Measurements from ENCODE around the gene NELL1.

NELL1 gene

DNA sequence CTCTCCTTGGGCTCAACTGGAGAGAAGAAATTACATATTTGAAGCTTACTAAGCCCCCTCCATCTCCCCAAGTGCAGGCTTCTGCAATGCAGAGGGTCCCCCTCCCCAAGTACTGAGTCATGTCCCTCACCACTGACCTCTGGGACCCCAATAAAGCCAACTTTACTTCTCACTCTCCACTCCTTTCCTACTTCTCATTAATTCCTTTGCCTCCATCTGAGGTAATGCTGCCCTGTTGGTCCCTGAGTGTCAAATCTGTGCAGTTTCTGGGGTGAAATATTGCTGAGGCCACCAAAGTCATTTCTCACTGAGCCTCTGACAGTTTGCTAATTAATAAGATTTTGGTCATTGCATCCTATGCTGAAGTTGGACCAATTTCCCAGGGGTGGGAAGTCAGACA, 101.6 kb downstream of the NELL1 start:
- DNase-seq (ENCODE audit: low read depth in 2 of 2), result no peak
- H3K4me3 ChIP-seq (replicated peaks in 1 of 2; ENCODE audit: low read depth in 2 of 2, low read length in 2 of 2), result no peak overlapping the region
- TF ChIP-seq, protein P1, sequence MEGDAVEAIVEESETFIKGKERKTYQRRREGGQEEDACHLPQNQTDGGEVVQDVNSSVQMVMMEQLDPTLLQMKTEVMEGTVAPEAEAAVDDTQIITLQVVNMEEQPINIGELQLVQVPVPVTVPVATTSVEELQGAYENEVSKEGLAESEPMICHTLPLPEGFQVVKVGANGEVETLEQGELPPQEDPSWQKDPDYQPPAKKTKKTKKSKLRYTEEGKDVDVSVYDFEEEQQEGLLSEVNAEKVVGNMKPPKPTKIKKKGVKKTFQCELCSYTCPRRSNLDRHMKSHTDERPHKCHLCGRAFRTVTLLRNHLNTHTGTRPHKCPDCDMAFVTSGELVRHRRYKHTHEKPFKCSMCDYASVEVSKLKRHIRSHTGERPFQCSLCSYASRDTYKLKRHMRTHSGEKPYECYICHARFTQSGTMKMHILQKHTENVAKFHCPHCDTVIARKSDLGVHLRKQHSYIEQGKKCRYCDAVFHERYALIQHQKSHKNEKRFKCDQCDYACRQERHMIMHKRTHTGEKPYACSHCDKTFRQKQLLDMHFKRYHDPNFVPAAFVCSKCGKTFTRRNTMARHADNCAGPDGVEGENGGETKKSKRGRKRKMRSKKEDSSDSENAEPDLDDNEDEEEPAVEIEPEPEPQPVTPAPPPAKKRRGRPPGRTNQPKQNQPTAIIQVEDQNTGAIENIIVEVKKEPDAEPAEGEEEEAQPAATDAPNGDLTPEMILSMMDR (IDR thresholded peaks at IDR 0.05; ENCODE audit: low read depth, low read length), result no peak

DNA sequence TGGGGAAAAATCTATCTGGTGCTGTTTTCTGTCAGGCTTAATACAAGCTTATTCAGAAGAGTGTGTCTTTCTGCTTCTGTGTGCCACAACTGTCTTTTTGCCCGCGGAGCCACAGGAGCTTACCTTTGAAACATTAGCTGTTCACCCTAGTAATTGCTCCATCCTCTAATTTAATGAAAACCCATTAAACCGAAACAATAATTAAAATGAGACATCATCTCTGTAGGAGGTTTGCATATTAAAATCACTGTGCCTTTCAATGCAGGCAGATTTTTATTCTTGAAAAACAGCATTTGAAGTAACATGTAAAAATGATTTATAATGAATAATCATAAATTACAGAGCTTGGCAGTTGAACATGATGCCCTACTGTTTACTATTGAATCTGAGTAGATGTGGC, 102.3 kb downstream of the NELL1 start:
- TF ChIP-seq, protein P1 (IDR thresholded peaks at IDR 0.05; ENCODE audit: low read depth, low read length), result no peak
- H3K4me3 ChIP-seq (replicated peaks in 1 of 2; ENCODE audit: low read depth in 2 of 2, low read length in 2 of 2), result no peak overlapping the region
- DNase-seq (ENCODE audit: low read depth in 2 of 2), result no peak

DNA sequence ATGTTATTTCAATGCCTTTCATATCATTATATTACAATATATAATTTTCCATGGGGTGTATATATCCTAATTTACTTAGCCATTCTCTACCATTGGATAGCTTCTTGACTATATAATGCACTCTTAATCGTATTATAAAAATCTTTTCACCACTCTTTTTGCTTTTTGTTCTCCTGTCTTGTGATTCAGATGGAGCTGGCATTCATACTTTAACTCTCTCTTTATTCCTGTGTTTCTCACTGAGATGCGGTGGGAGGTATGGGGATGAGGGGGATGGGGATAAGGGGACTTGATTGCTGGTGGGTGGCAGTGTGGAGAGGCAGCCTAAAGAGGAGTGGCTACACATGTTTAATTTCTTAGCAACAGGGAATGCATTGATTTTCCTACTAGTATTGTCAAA, 105.9 kb downstream of the NELL1 start:
- no peak overlapping the region for H3K4me3 ChIP-seq (replicated peaks in 1 of 2; ENCODE audit: low read depth in 2 of 2, low read length in 2 of 2)
- no peak for DNase-seq (ENCODE audit: low read depth in 2 of 2)

DNA sequence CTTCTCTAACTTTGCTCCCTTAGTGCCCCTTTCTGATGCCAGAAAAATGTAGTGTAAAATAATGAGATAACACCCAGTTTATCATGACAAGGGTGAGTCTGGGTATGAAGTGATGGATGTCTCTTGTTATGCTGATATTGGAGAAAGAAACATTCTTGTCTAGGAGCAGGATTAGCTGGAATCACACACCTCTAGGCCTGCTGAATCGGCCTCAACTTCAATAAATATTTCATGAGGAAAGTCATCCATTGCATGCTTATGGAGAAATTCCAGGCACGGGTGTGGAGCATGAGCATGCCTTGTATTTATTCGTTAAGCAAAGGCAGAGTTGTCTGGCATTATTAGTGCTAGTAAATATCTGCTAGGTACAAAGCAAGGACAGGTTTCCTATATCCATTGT, 113.4 kb downstream of the NELL1 start:
- no peak overlapping the region for H3K4me3 ChIP-seq (replicated peaks in 1 of 2; ENCODE audit: low read depth in 2 of 2, low read length in 2 of 2)
- DNase-seq (ENCODE audit: low read depth in 2 of 2), result no peak
- TF ChIP-seq, protein P1 (IDR thresholded peaks at IDR 0.05; ENCODE audit: low read depth, low read length), result no peak

More for the DNA sequence above, 105.9 kb downstream of the NELL1 start:
- TF ChIP-seq, protein P1 (IDR thresholded peaks at IDR 0.05; ENCODE audit: low read depth, low read length), result no peak

GRCh38 chr11:20783220-20783619, 113.8 kb downstream of the NELL1 start:
- H3K4me3 ChIP-seq (replicated peaks in 1 of 2; ENCODE audit: low read depth in 2 of 2, low read length in 2 of 2), result no peak overlapping the region
- no peak for DNase-seq (ENCODE audit: low read depth in 2 of 2)
- TF ChIP-seq, protein P1 (IDR thresholded peaks at IDR 0.05; ENCODE audit: low read depth, low read length), result no peak

GRCh38 chr11:20790622-20791021, 121.2 kb downstream of the NELL1 start:
- H3K4me3 ChIP-seq (replicated peaks in 1 of 2; ENCODE audit: low read depth in 2 of 2, low read length in 2 of 2), result no peak overlapping the region
- TF ChIP-seq, protein P1 (IDR thresholded peaks at IDR 0.05; ENCODE audit: low read depth, low read length), result no peak
- DNase-seq (ENCODE audit: low read depth in 2 of 2), result no peak

DNA sequence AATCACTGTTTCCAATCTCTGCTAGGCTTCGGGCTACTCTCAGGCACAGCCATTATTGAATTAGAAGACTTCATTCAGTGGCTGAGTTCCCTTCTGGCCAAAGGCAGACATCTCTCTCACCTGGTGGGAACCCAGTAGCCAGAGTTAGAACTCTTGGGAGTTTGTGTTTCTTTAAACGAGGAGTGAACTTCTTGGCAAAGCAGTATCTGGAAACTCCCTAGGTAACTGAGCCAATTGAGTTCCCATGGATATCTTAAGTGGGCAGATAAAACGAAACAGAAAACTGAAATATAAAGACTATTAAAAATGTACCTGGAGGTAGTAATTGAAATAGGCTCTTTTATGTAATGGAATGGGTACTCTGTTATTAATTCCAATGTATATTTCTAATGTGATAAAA, 125.6 kb downstream of the NELL1 start:
- DNase-seq (ENCODE audit: low read depth in 2 of 2), result no peak
- TF ChIP-seq, protein P1 (IDR thresholded peaks at IDR 0.05; ENCODE audit: low read depth, low read length), result no peak
- no peak overlapping the region for H3K4me3 ChIP-seq (replicated peaks in 1 of 2; ENCODE audit: low read depth in 2 of 2, low read length in 2 of 2)

All from cardiac fibroblast (primary cell).